Measurements from ENCODE around the gene CCDC90B. TPM values are rescaled to one million over a fixed set of nuclear protein-coding genes. Genes with fewer than 3 reads are reported as not detected.

The CCDC90B gene
- total RNA-seq, 4 donors from 2014 or later = 22.7 to 56.9 (median 31.7) TPM

DNA sequence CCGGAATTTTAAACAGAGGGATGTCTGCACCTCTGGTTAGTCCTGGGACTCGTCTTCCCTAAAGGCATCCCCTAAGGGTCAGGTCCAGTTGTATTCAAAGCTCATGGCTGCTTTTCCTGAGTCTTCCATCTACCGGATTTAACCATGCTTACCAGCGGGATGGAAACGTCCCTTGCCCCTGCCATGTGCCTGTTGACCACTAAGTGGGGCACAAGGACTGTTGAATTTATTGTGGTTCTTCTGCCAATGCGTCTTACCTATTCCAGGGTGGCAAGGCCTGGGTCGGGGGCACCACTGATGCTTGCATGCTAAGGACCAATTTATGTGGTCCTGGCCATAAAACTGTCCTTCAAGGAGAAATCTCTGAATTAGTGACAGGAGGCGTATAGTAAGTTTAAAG lies 67.1 kb downstream of the CCDC90B start:
- Histone ChIP-seq H3K9me3 (no peaks in the 10 kb centered on the region), H3K27ac (replicated peaks in 1 of 4) (no peak overlapping the region), H3K4me1 (no peaks in the 10 kb centered on the region), H3K36me3 (peaks cover 0 to 10% (median 1%) of the 10 kb centered on the region in 4 donors), H3K4me3 (no peak overlapping the region), H3K27me3 (no peaks in the 10 kb centered on the region)
- intact Hi-C loops (cut with DNase I) = no loop called here
- 79% methylated on average over 7 of the region's 8 CpGs for WGBS
- no peak for DNase-seq (ENCODE audit: extremely low spot score)
- TF ChIP-seq POLR2A (IDR thresholded peaks at IDR 0.05; ENCODE audit: low read depth) (no peak), POLR2AphosphoS5 (IDR thresholded peaks at IDR 0.05) (no peak), EP300 (IDR thresholded peaks at IDR 0.05) (no peak)
- TF ChIP-seq, protein P1, sequence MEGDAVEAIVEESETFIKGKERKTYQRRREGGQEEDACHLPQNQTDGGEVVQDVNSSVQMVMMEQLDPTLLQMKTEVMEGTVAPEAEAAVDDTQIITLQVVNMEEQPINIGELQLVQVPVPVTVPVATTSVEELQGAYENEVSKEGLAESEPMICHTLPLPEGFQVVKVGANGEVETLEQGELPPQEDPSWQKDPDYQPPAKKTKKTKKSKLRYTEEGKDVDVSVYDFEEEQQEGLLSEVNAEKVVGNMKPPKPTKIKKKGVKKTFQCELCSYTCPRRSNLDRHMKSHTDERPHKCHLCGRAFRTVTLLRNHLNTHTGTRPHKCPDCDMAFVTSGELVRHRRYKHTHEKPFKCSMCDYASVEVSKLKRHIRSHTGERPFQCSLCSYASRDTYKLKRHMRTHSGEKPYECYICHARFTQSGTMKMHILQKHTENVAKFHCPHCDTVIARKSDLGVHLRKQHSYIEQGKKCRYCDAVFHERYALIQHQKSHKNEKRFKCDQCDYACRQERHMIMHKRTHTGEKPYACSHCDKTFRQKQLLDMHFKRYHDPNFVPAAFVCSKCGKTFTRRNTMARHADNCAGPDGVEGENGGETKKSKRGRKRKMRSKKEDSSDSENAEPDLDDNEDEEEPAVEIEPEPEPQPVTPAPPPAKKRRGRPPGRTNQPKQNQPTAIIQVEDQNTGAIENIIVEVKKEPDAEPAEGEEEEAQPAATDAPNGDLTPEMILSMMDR (IDR thresholded peaks at IDR 0.05) = no peak

Small RNA genes within 50 kb of the gene (small RNA-seq; reads per million reads assigned to genes)
- 0 reads per million in 3 donors for gene AP000873.5

Other genes with a start within 250 kb of the CCDC90B start
- 10 to 100 TPM; 11.3 to 19.8 (median 18.2) TPM for gene RAB30, start 214.5 kb downstream of the CCDC90B start, total RNA-seq
- 10 to 100 TPM; 32.3 to 58.0 (median 41.9) TPM for gene PCF11, start 129.2 kb downstream of the CCDC90B start, total RNA-seq
- gene ANKRD42, start 92.7 kb downstream of the CCDC90B start, total RNA-seq = 10 to 100 TPM; 11.8 to 13.0 (median 12.6) TPM